Astrocyte of the cerebellum (primary cell): ENCODE data around the gene TPO.

ENCODE experiments used
- DNase-seq: peaks from one replicate; pipeline ENCODE4 v3.0.0-alpha.2; 2011; ENCODE audit warnings: low read depth
- H3K4me3 ChIP-seq: 2 replicates; pipeline ENCODE4 v1.5.1; 2011; ENCODE audit warnings: mild to moderate bottlenecking, low read depth, low read length, moderate library complexity
- CTCF ChIP-seq: IDR thresholded peaks from 2 replicates; pipeline ENCODE4 v1.5.1; 2012; ENCODE audit warnings: low read length, low read depth, moderate library complexity, mild to moderate bottlenecking; ENCODE audit errors: missing control alignments
- in situ Hi-C: cut with HindIII; loops from 2 replicates; pipeline ENCODE4 v1.10.0; 2017; ENCODE audit warnings: low sequenced_read_pairs

The TPO gene

GRCh38 chr2:1502891-1503304, 89.6 kb downstream of the TPO start:
- no peak for TF ChIP-seq CTCF
- DNase-seq, result no peak
- in situ Hi-C loops, result no loop called here
- no peak overlapping the region for H3K4me3 ChIP-seq

- DNase-seq, result no peak
- in situ Hi-C loops, result no loop called here
- no peak for TF ChIP-seq CTCF
- no peak overlapping the region for H3K4me3 ChIP-seq
Measured at GRCh38 chr2:1503471-1504310, 90.4 kb downstream of the TPO start.

- no peak for DNase-seq
- in situ Hi-C loops, result no loop called here
Measured at GRCh38 chr2:1504311-1504750, 91.1 kb downstream of the TPO start.

GRCh38 chr2:1505031-1505441, 91.8 kb downstream of the TPO start:
- no peak for TF ChIP-seq CTCF
- DNase-seq, result no peak
- no peak overlapping the region for H3K4me3 ChIP-seq
- in situ Hi-C loops, result no loop called here

More at GRCh38 chr2:1504311-1504750, 91.1 kb downstream of the TPO start:
- no peak overlapping the region for H3K4me3 ChIP-seq
- TF ChIP-seq CTCF, result no peak

GRCh38 chr2:1509271-1510065, 96.2 kb downstream of the TPO start:
- in situ Hi-C loops, result no loop called here
- no peak for TF ChIP-seq CTCF
- no peak for DNase-seq

GRCh38 chr2:1510176-1510575, 96.9 kb downstream of the TPO start:
- no peak overlapping the region for H3K4me3 ChIP-seq
- no peak for TF ChIP-seq CTCF
- DNase-seq, result no peak
- in situ Hi-C loops, result no loop called here

More at GRCh38 chr2:1509271-1510065, 96.2 kb downstream of the TPO start:
- H3K4me3 ChIP-seq, result no peak overlapping the region
